SW480 (cell line): ENCODE results near the gene PNLDC1.
A peak's percentile ranks its signal among the peaks of the same experiment; 100 is the strongest.
"Not testable (repeated sequence)": the region's sequence is repeated elsewhere in the genome, so short reads cannot be mapped to it uniquely, and the experiment has no call there.

Source experiments
- DNase-seq: peaks from one replicate; pipeline ENCODE4 v3.0.0-alpha.2; 2016; ENCODE audit warnings: low spot score

Gene PNLDC1

GRCh38 chr6:159849851-159850250 is 49.8 kb downstream of the PNLDC1 start:
- DNase-seq, result not testable (repeated sequence)

DNA sequence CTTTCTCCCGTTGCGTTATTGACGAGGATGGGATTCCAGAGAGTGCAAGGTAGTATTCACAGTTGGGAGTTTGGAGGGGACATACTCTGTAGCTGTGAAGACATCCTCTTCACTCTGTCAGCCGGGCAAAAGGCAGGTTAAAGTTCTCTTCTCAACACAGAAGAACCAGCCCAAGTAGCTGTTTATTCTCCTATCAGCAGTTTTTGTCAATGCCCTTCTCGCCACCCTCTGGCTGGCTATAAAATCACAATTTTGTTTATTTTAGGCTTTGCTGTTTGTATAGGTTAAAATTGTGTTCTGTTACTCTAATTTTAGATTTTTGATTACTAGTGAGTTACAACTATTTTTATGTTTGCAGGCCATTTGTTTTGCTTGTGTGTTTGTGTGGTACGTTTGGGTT is 52.8 kb downstream of the PNLDC1 start:
- no peak for DNase-seq

- DNase-seq, result no peak
These were observed 53.7 kb downstream of the PNLDC1 start for GRCh38 chr6:159853754-159854153.

- DNase-seq, result no peak
These were observed 54.9 kb downstream of the PNLDC1 start for GRCh38 chr6:159854959-159855358.

GRCh38 chr6:159858259-159858658 is 58.2 kb downstream of the PNLDC1 start:
- DNase-seq, result no peak

DNA sequence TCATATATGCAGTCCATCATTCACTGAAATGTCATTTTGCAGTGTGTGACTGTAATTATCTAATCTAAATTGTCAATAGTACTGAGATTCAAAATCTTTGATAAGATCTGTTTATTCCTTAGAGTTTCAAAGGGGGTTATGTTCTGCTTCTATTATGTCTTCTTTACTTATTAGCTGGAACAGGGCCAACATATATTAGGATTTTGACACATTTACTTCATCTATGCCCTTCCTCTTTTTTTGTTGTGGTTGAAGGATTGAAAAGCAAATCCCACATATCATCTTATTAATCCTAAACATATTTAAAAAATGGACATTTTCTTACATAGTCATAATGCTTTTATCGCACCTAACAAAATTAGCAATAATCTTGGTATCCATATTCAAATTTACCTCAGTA is 60.4 kb downstream of the PNLDC1 start:
- DNase-seq, result no peak

DNA sequence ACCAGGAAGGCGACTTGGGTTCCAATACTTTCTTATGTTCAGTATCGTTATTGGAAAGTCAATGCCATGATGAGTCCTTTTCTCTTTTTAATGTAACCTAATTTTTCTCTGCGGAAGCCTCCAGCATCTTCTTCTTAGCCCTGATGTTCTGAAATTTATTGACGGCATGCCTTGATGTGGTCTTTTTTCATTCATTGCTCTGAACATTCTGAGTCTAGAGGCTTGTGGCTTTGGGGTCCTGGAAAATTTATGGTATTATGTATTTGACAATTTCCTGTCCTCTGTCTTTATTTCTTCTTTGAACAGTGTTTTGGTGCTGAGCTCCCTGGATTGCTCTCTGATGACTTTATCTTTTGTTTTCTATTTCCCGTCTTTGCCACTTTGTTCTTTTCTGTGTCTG is 62.0 kb downstream of the PNLDC1 start:
- no peak for DNase-seq

GRCh38 chr6:159863341-159863740 is 63.3 kb downstream of the PNLDC1 start:
- peak; percentile 51 for DNase-seq

- no peak for DNase-seq
These were observed 65.3 kb downstream of the PNLDC1 start for GRCh38 chr6:159865226-159865920.

- DNase-seq, result no peak
These were observed 66.5 kb downstream of the PNLDC1 start for GRCh38 chr6:159866286-159867247.
